Superior temporal gyrus (tissue), 1 donor: ENCODE results near the gene DISC1.
A peak's percentile ranks its signal among the peaks of the same experiment; 100 is the strongest.
"Not testable (repeated sequence)": the region's sequence is repeated elsewhere in the genome, so short reads cannot be mapped to it uniquely, and the experiment has no call there.

Experiments
- DNase-seq: peaks from one replicate; pipeline ENCODE4 v3.0.0-alpha.2; 2016; ENCODE audit errors: extremely low spot score

Gene DISC1

GRCh38 chr1:231957359-231957758 lies 330.8 kb downstream of the DISC1 start:
- DNase-seq = no peak

- DNase-seq = no peak
Measured at GRCh38 chr1:231958448-231958847, 331.9 kb downstream of the DISC1 start.

GRCh38 chr1:231959225-231959884 lies 332.8 kb downstream of the DISC1 start:
- DNase-seq = no peak

GRCh38 chr1:231961801-231962200 lies 335.2 kb downstream of the DISC1 start:
- not testable (repeated sequence) for DNase-seq

- DNase-seq = no peak
Measured at GRCh38 chr1:231962636-231963035, 336.0 kb downstream of the DISC1 start.

- DNase-seq = no peak
Measured at GRCh38 chr1:231964241-231964640, 337.7 kb downstream of the DISC1 start.

GRCh38 chr1:231964961-231965360 lies 338.4 kb downstream of the DISC1 start:
- DNase-seq = no peak

- DNase-seq = no peak
Measured at GRCh38 chr1:231965615-231966014, 339.0 kb downstream of the DISC1 start.

- DNase-seq = no peak
Measured at GRCh38 chr1:231966983-231967382, 340.4 kb downstream of the DISC1 start.

- DNase-seq = no peak
Measured at GRCh38 chr1:231969076-231969475, 342.5 kb downstream of the DISC1 start.

GRCh38 chr1:231969761-231970160 lies 343.2 kb downstream of the DISC1 start:
- not testable (repeated sequence) for DNase-seq

- DNase-seq = no peak
Measured at GRCh38 chr1:231970684-231971083, 344.1 kb downstream of the DISC1 start.

- DNase-seq = peak; percentile 24
Measured at GRCh38 chr1:231971397-231972110, 345.0 kb downstream of the DISC1 start.

- DNase-seq = no peak
Measured at GRCh38 chr1:231972111-231972445, 345.5 kb downstream of the DISC1 start.

- DNase-seq = no peak
Measured at GRCh38 chr1:231973830-231974229, 347.2 kb downstream of the DISC1 start.

- no peak for DNase-seq
Measured at GRCh38 chr1:231976231-231976630, 349.6 kb downstream of the DISC1 start.

- DNase-seq = no peak
Measured at GRCh38 chr1:231981675-231982074, 355.1 kb downstream of the DISC1 start.

GRCh38 chr1:231982871-231983587 lies 356.4 kb downstream of the DISC1 start:
- DNase-seq = no peak

- no peak for DNase-seq
Measured at GRCh38 chr1:231983588-231984193, 357.1 kb downstream of the DISC1 start.

GRCh38 chr1:231985296-231986023 lies 358.9 kb downstream of the DISC1 start:
- DNase-seq = no peak

GRCh38 chr1:231986631-231987336 lies 360.2 kb downstream of the DISC1 start:
- no peak for DNase-seq
